ENCODE measurements around the gene PADI1. TPM values are rescaled to one million over a fixed set of nuclear protein-coding genes. Genes with fewer than 3 reads are reported as not detected.

The PADI1 gene
- total RNA-seq, 4 donors from 2014 or later: not detected

- no peak overlapping the region for H3K4me3 ChIP-seq
- DNase-seq: peak in 1 of 3 donors; percentile 51
- TF ChIP-seq POLR2A (IDR thresholded peaks at IDR 0.05): no peak
- H3K4me1 ChIP-seq: peaks cover 0 to 6% (median 2%) of the 10 kb centered on the region in 4 donors
- no peaks in the 10 kb centered on the region for H3K36me3 ChIP-seq
- H3K9me3 ChIP-seq: no peaks in the 10 kb centered on the region
- H3K27ac ChIP-seq: no peak overlapping the region
- no peaks in the 10 kb centered on the region for H3K27me3 ChIP-seq
Measured at GRCh38 chr1:17207966-17208418, 3.1 kb downstream of the PADI1 start.

GRCh38 chr1:17208546-17208945, 3.6 kb downstream of the PADI1 start:
- H3K4me1 ChIP-seq: peaks cover 0 to 9% (median 2%) of the 10 kb centered on the region in 4 donors
- H3K27ac ChIP-seq: no peak overlapping the region
- DNase-seq: no peak
- H3K36me3 ChIP-seq: no peaks in the 10 kb centered on the region
- H3K9me3 ChIP-seq: no peaks in the 10 kb centered on the region
- H3K4me3 ChIP-seq: no peak overlapping the region
- TF ChIP-seq CTCF (IDR thresholded peaks at IDR 0.05): no peak
- no peak for TF ChIP-seq POLR2A (IDR thresholded peaks at IDR 0.05)
- H3K27me3 ChIP-seq: no peaks in the 10 kb centered on the region

- DNase-seq: no peak
- Histone ChIP-seq H3K36me3 (no peaks in the 10 kb centered on the region), H3K9me3 (no peaks in the 10 kb centered on the region), H3K4me3 (no peak overlapping the region), H3K4me1 (peaks cover 0 to 9% (median 2%) of the 10 kb centered on the region in 4 donors), H3K27ac (no peak overlapping the region), H3K27me3 (no peaks in the 10 kb centered on the region)
- TF ChIP-seq POLR2A (IDR thresholded peaks at IDR 0.05) (no peak), CTCF (IDR thresholded peaks at IDR 0.05) (no peak)
Measured at GRCh38 chr1:17209430-17209829, 4.5 kb downstream of the PADI1 start.

- no peak overlapping the region for H3K27ac ChIP-seq
- TF ChIP-seq CTCF (IDR thresholded peaks at IDR 0.05) (no peak), POLR2A (IDR thresholded peaks at IDR 0.05) (no peak)
Measured at GRCh38 chr1:17210176-17210575, 5.2 kb downstream of the PADI1 start.

GRCh38 chr1:17211377-17211776, 6.4 kb downstream of the PADI1 start:
- Histone ChIP-seq H3K27ac (no peak overlapping the region), H3K27me3 (no peaks in the 10 kb centered on the region), H3K4me3 (no peak overlapping the region), H3K9me3 (no peaks in the 10 kb centered on the region), H3K36me3 (no peaks in the 10 kb centered on the region), H3K4me1 (peaks cover 0 to 9% (median 2%) of the 10 kb centered on the region in 4 donors)
- TF ChIP-seq CTCF (IDR thresholded peaks at IDR 0.05) (no peak), POLR2A (IDR thresholded peaks at IDR 0.05) (no peak)
- DNase-seq: no peak

More at GRCh38 chr1:17210176-17210575, 5.2 kb downstream of the PADI1 start:
- H3K36me3 ChIP-seq: no peaks in the 10 kb centered on the region
- DNase-seq: no peak
- no peak overlapping the region for H3K4me3 ChIP-seq
- no peaks in the 10 kb centered on the region for H3K27me3 ChIP-seq
- peaks cover 0 to 9% (median 2%) of the 10 kb centered on the region in 4 donors for H3K4me1 ChIP-seq
- H3K9me3 ChIP-seq: no peaks in the 10 kb centered on the region

GRCh38 chr1:17212009-17212408, 7.1 kb downstream of the PADI1 start:
- Histone ChIP-seq H3K27me3 (no peaks in the 10 kb centered on the region), H3K27ac (no peak overlapping the region), H3K4me3 (no peak overlapping the region), H3K36me3 (no peaks in the 10 kb centered on the region), H3K4me1 (peaks cover 0 to 9% (median 2%) of the 10 kb centered on the region in 4 donors), H3K9me3 (no peaks in the 10 kb centered on the region)
- DNase-seq: no peak
- TF ChIP-seq POLR2A (IDR thresholded peaks at IDR 0.05): no peak
- no peak for TF ChIP-seq CTCF (IDR thresholded peaks at IDR 0.05)
